ENCODE data around the gene AKNA. TPM values are rescaled to one million over a fixed set of nuclear protein-coding genes. Genes with fewer than 3 reads are reported as not detected.
A peak's percentile ranks its signal among the peaks of the same experiment; 100 is the strongest.

AKNA gene
- total and polyA plus RNA-seq, 12 donors, result 4.8 to 37.3 (median 15.9) TPM

- Histone ChIP-seq H3K4me1 (replicated peaks in 1 of 2) (no peaks in the 10 kb centered on the region), H3K27ac (no peak overlapping the region), H3K9me3 (replicated peaks in 1 of 3) (peaks cover 0 to 5% (median 0%) of the 10 kb centered on the region in 3 donors), H3K4me3 (no peak overlapping the region), H3K27me3 (no peaks in the 10 kb centered on the region), H3K36me3 (replicated peaks in 1 of 2) (peaks cover 0 to 19% of the 10 kb centered on the region in 2 donors)
- DNase-seq, result no peak
- intact Hi-C loops (cut with DNase I), result no loop called here
- no peak for TF ChIP-seq POLR2A (IDR thresholded peaks at IDR 0.05)
- no peak for TF ChIP-seq CTCF (IDR thresholded peaks at IDR 0.05)
- 96 to 100% (median 98%) methylated on average over 1 of the region's 1 CpG for WGBS, 4 donors
Measured at GRCh38 chr9:114296338-114296737, 91.4 kb downstream of the AKNA start.

GRCh38 chr9:114294664-114295063 is 93.1 kb downstream of the AKNA start:
- DNase-seq, result no peak
- H3K4me1 ChIP-seq (replicated peaks in 1 of 2), result no peaks in the 10 kb centered on the region
- TF ChIP-seq CTCF (IDR thresholded peaks at IDR 0.05), result no peak
- TF ChIP-seq POLR2A (IDR thresholded peaks at IDR 0.05), result no peak
- H3K4me3 ChIP-seq, result no peak overlapping the region
- H3K36me3 ChIP-seq (replicated peaks in 1 of 2), result peaks cover 0 to 15% of the 10 kb centered on the region in 2 donors
- no peak overlapping the region for H3K27ac ChIP-seq
- peaks cover 0 to 5% (median 0%) of the 10 kb centered on the region in 3 donors for H3K9me3 ChIP-seq (replicated peaks in 1 of 3)
- intact Hi-C loops (cut with DNase I), result no loop called here
- H3K27me3 ChIP-seq, result no peaks in the 10 kb centered on the region

GRCh38 chr9:114291886-114292590 is 95.7 kb downstream of the AKNA start:
- WGBS, 4 donors, result 82 to 84% (median 83%) methylated on average over 11 of the region's 11 CpGs
- peaks cover 0 to 15% of the 10 kb centered on the region in 2 donors for H3K36me3 ChIP-seq (replicated peaks in 1 of 2)
- peaks cover 0 to 5% (median 0%) of the 10 kb centered on the region in 3 donors for H3K9me3 ChIP-seq (replicated peaks in 1 of 3)
- no peak overlapping the region for H3K27ac ChIP-seq
- no peaks in the 10 kb centered on the region for H3K4me1 ChIP-seq (replicated peaks in 1 of 2)
- no peaks in the 10 kb centered on the region for H3K27me3 ChIP-seq
- peak in 6 of 7 donors; percentile 2 to 28 (median 9) for DNase-seq
- no peak overlapping the region for H3K4me3 ChIP-seq
- intact Hi-C loops (cut with DNase I), result loop anchor here in 1 of 2 donors (2.0 kb wide), 1 partner anchor 137 kb away; the partner anchor contains the start of gene COL27A1
- TF ChIP-seq POLR2A (IDR thresholded peaks at IDR 0.05) (no peak), CTCF (IDR thresholded peaks at IDR 0.05) (no peak)

- WGBS, 4 donors, result 16 to 24% (median 17%) methylated on average over 8 to 12 of the region's 12 CpGs
- TF ChIP-seq POLR2A (IDR thresholded peaks at IDR 0.05) (no peak), CTCF (IDR thresholded peaks at IDR 0.05) (peak; percentile 77 to 95 (median 92))
- no peak overlapping the region for H3K27ac ChIP-seq
- DNase-seq, result peak; percentile 59 to 91 (median 72)
- peaks cover 0 to 5% (median 0%) of the 10 kb centered on the region in 3 donors for H3K9me3 ChIP-seq (replicated peaks in 1 of 3)
- H3K4me1 ChIP-seq (replicated peaks in 1 of 2), result no peaks in the 10 kb centered on the region
- no peaks in the 10 kb centered on the region for H3K27me3 ChIP-seq
- intact Hi-C loops (cut with DNase I), result loop anchor here in 1 of 2 donors (2.0 kb wide), 1 partner anchor 136 kb away; the partner anchor contains the start of gene COL27A1
- H3K4me3 ChIP-seq, result no peak overlapping the region
- peaks cover 0 to 11% of the 10 kb centered on the region in 2 donors for H3K36me3 ChIP-seq (replicated peaks in 1 of 2)
Measured at GRCh38 chr9:114291064-114291474, 96.7 kb downstream of the AKNA start.
